ENCODE results near the gene SCO2.

SCO2 gene

GRCh38 chr22:50476868-50477267 is 48.5 kb downstream of the SCO2 start:
- no peak for DNase-seq (ENCODE audit: low read depth)

GRCh38 chr22:50475652-50476002 is 49.8 kb downstream of the SCO2 start:
- DNase-seq (ENCODE audit: low read depth): no peak

- peak; percentile 79 for DNase-seq (ENCODE audit: low read depth)
These were observed 50.4 kb downstream of the SCO2 start, which contains the start of gene SBF1 for GRCh38 chr22:50474710-50475651. SBF1 (minus strand) TSS chr22:50475035; CDS start chr22:50474840, 195 bp downstream.

- no peak for DNase-seq (ENCODE audit: low read depth)
These were observed 51.3 kb downstream of the SCO2 start for GRCh38 chr22:50473855-50474671.
